Mammary epithelial cell (primary cell): ENCODE measurements around the gene ADAM19.

ENCODE experiments used
- CTCF ChIP-seq, 2 donors: IDR thresholded peaks in 1 of 2; conservative IDR thresholded peaks in 1 of 2; 2 replicates each; pipeline ENCODE4 v1.5.1; 2011 to 2012; ENCODE audit warnings: inconsistent platforms in 2 of 2, low read length in 2 of 2, mild to moderate bottlenecking in 2 of 2, control low read depth in 1 of 2, low read depth in 1 of 2; ENCODE audit not compliant: insufficient read depth in 1 of 2; ENCODE audit errors: extremely low read depth in 1 of 2
- EZH2 ChIP-seq: IDR thresholded peaks from 2 replicates; pipeline ENCODE4 v1.6.1; 2012; ENCODE audit warnings: low read length, inconsistent platforms, borderline replicate concordance

- TF ChIP-seq CTCF (conservative IDR thresholded peaks at IDR 0.05 in 1 of 2, IDR thresholded peaks at IDR 0.05 in 1 of 2; ENCODE audit: extremely low read depth in 1 of 2, insufficient read depth in 1 of 2, low read depth in 1 of 2, low read length in 2 of 2) (no peak), EZH2 (no peak)
Measured at GRCh38 chr5:157550663-157551062, 24.9 kb downstream of the ADAM19 start.
